T47D (cell line): ENCODE measurements around the gene RPS21.

Source experiments
- DNase-seq, 2 experiments: peaks; one replicate each; pipeline versions ENCODE4 v3.0.0 to v3.0.0-alpha.2; 2011 to 2012; ENCODE audit warnings: low read depth in 1 of 2, low spot score in 1 of 2
- JUND ChIP-seq: IDR thresholded peaks from 2 replicates; pipeline ENCODE4 v1.6.1; 2012; ENCODE audit warnings: low read depth
- in situ Hi-C: cut with HindIII; loops from 2 replicates; pipeline ENCODE4 v1.10.0; 2016; ENCODE audit warnings: low sequenced_read_pairs, low pct_unique_long_range_greater_than_20kb

RPS21 gene

GRCh38 chr20:62411479-62412193, 24.7 kb downstream of the RPS21 start:
- TF ChIP-seq JUND = no peak
- no peak for DNase-seq
- in situ Hi-C loops = no loop called here

- TF ChIP-seq JUND = no peak
- in situ Hi-C loops = no loop called here
- DNase-seq = no peak
Measured at GRCh38 chr20:62412194-62413024, 25.5 kb downstream of the RPS21 start.

DNA sequence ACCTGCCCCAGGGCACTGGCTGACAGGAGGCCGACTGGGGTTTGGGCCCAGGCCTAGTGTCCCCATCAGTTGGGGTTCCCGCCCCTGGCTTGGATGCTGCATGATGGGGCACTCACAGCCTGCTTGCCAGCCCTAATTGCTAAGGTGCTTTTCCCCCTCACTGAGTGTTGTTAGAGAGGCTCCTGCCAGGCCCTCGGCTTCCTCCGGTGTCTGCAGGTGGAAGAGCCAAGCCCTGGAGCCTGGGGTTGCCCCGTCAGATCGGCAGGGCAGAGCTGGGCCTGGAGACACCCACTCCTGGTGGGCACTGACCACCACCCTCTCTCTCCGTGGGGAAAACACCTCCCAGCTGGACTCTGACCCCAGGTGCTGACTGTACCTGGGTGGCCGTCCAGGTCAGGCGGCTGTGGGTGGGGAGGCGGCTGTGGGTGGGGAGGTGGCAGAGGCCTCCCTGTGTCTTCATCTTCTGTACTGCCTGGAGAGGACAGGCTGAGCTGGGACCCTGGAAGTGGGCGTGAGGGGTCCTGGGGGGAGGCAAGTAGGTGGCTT, 26.2 kb downstream of the RPS21 start:
- in situ Hi-C loops = no loop called here
- no peak for DNase-seq
- TF ChIP-seq JUND = no peak

DNA sequence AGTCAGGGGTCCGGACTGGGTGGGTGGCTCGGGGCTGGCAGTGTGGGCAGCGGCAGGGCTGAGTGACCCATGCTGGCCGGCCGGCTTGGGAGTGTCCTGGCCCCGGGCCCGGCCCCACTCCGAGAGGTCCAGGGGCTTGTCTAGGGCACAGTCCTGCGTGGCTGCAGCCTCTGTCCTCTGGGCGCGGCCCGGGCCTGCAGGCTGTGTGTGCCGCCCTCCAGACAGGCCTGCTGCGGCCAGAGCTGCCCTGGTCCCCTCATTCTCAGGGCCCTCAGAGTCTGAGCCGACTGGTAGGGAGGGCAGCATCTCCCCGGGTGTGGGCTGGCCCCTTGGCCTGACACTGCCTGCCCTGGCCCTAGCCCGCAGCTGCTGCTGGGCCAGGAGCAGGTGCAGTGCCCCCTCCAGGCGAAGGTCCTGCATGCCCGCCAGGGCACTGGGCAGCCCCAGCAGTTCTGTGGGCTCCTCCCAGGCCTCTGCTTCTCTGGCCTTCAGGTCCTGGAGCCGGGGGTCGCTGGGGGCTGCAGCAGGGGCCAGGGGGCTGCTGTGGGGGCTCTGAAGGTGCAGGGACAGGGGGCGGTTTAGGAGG, 27.1 kb downstream of the RPS21 start:
- DNase-seq = no peak
- TF ChIP-seq JUND = no peak
- in situ Hi-C loops = no loop called here

- no peak for TF ChIP-seq JUND
- in situ Hi-C loops = no loop called here
Measured at GRCh38 chr20:62415354-62416111, 28.6 kb downstream of the RPS21 start.

GRCh38 chr20:62416651-62417637, 30.0 kb downstream of the RPS21 start:
- DNase-seq = no peak
- in situ Hi-C loops = no loop called here
- no peak for TF ChIP-seq JUND

More at GRCh38 chr20:62415354-62416111, 28.6 kb downstream of the RPS21 start:
- no peak for DNase-seq

DNA sequence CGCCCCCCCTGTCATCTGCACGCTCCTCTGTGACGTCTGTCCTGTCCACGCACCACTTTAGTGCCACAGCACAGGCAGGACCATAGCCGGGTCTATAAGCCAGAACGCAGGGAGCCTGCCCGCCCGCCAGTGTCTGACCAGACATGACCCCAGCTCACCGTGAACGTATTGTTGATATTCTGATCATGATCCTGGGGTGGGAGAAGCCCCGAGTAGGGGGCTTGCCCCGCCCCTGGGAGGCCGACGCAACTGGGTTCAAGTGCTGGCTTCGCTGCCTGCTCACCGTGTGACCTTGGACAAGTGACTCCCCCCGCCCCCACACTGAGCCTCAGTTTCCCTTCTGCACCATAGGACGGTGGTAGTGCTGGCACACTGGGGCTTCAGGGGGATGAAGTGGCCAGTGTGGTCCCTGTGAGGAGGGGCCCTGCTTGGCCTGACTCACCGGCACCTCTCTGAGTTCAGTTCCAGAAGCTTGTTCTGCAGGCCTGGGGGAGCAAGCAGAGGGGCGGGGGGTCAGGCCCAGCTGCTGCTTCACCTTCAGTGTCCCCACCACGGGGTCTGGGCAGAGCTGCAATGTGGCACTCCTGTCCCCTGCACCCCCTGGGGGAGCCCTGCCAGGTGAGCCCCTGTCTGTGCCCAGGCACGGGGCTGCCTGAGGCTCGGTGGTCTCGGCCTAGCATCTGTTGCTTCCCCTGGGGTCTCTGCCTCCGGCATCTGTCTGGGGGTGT, 31.2 kb downstream of the RPS21 start:
- in situ Hi-C loops = no loop called here
- no peak for TF ChIP-seq JUND
- DNase-seq = no peak

- DNase-seq = no peak
- in situ Hi-C loops = no loop called here
- no peak for TF ChIP-seq JUND
Measured at GRCh38 chr20:62418709-62419487, 32.0 kb downstream of the RPS21 start.

DNA sequence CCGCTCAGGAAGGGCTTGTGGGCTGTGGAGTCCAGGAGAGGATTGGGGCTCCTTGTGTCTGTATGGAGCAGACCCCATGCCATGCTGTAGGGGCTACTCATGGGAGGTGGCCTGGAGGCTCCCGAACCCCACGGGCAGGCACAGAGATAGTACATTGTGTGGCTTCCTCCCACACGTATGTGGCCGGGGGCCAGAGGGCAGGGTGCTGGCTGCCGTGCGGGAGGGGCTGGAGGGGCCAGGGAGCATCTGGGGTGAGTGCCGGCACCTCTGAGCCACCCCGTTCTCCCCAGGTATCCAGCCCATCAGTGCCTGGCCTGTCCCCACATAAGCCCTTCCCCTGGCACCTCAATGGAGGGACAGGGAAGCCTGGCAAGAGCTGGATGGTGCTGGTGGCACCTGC, 32.9 kb downstream of the RPS21 start:
- TF ChIP-seq JUND = no peak
- in situ Hi-C loops = no loop called here
- DNase-seq = no peak
